ENCODE data around the gene MIPOL1.
A peak's percentile ranks its signal among the peaks of the same experiment; 100 is the strongest.

The MIPOL1 gene

DNA sequence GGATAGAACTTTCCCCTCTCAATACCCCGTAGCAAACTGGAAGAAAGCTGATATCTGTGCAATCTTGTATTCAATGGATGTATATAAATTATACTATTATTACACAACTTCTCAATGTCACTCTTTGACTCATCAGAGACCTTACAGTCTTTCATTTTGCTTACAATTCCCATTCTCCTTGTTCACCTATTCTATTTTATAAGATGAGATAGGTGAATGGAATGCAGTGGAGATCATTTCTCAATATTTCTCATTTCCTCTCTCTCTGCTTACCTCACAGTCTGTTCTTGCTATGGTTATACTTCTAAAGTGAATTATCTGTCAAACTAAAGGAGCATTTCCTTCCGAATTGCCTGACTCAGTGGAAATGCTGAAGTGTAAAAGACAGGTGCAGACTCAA is 382.4 kb downstream of the MIPOL1 start:
- no peak overlapping the region for H3K4me2 ChIP-seq (ENCODE audit: low read length)
- DNase-seq = no peak
- peaks cover 30% of the 10 kb centered on the region for H3K27me3 ChIP-seq (ENCODE audit: insufficient read depth, low read length, poor library complexity)
- no peak overlapping the region for H4K5ac ChIP-seq (ENCODE audit: low read length)
- H3K4me3 ChIP-seq (ENCODE audit: low read length) = no peak overlapping the region
- H3K18ac ChIP-seq (ENCODE audit: low read length) = no peak overlapping the region
- no peaks in the 10 kb centered on the region for H3K4me1 ChIP-seq (ENCODE audit: control insufficient read depth, low read depth, low read length)
- no peak overlapping the region for H2BK120ac ChIP-seq (ENCODE audit: low read depth, low read length)
- no peak overlapping the region for H3K56ac ChIP-seq (ENCODE audit: low read length)
- no peak overlapping the region for H2AK5ac ChIP-seq (ENCODE audit: low read length)
- H2BK15ac ChIP-seq (replicated peaks; ENCODE audit: low read depth) = no peak overlapping the region
- H3K79me2 ChIP-seq (ENCODE audit: control insufficient read depth, insufficient read depth, low read length) = no peaks in the 10 kb centered on the region
- H2BK5ac ChIP-seq (ENCODE audit: low read length) = no peak overlapping the region
- no peaks in the 10 kb centered on the region for H3K36me3 ChIP-seq (ENCODE audit: control insufficient read depth, insufficient read depth, low read length)
- H3K9ac ChIP-seq (ENCODE audit: low read length) = no peak overlapping the region
- no peak overlapping the region for H3K23ac ChIP-seq (ENCODE audit: low read length)
- no peak overlapping the region for H3K4ac ChIP-seq (ENCODE audit: low read depth, low read length)
- no CpG with 5 or more reads among the region's 2 CpGs for WGBS (ENCODE audit: extremely low coverage, insufficient coverage, low lambda C conversion rate)
- no peaks in the 10 kb centered on the region for H3K79me1 ChIP-seq (ENCODE audit: low read length)
- no peak overlapping the region for H4K8ac ChIP-seq (ENCODE audit: low read depth, low read length)
- no peak overlapping the region for H3K27ac ChIP-seq (ENCODE audit: low read depth, low read length)

DNA sequence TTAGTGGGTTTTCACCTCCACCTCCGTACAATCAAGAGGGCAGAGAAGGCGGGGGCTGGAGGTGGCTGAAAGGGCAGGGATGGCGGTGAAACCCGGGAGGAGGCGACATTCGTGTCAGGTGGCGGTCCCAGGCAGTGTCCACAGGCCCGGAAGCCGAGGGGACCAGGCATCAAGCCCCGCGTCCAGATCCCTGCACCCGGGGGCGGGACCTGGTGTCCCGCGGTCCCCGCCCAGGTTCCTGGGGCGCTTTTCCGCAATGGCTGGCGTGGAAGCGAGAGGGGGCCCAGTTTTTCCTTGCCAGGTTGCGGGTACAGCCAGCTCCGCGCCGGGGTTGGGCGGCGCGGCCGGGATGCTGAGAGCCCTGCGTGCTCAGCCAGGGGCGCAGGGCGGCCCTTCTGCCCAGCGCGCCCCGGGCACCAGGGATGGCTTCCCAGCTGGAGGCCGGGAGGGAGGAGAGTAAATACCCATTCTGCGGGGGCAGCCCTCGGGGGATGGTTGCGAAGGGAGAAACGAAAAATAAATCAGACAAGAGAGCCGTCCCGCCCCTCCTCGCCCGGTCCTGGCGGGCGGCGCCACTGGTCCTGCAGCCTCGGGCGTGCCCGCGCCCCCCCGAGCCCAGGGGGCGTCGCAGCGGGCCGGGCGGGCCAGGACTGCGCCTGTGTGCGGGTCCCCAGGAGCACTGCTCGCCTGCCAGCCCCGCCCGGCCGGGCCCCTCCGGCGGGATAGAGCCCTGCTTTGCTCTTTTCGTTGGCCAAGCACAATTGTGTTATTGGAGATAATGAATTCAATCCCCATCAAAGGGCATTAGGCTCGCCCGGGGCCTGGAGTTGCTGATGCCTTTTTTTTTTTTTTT is 385.8 kb downstream of the MIPOL1 start:
- Histone ChIP-seq H3K4me3 (ENCODE audit: low read length) (no peak overlapping the region), H3K79me2 (ENCODE audit: control insufficient read depth, insufficient read depth, low read length) (no peaks in the 10 kb centered on the region), H3K23ac (ENCODE audit: low read length) (no peak overlapping the region), H3K79me1 (ENCODE audit: low read length) (no peaks in the 10 kb centered on the region), H3K9ac (ENCODE audit: low read length) (no peak overlapping the region), H4K5ac (ENCODE audit: low read length) (no peak overlapping the region), H3K56ac (ENCODE audit: low read length) (no peak overlapping the region), H3K27me3 (ENCODE audit: insufficient read depth, low read length, poor library complexity) (peaks cover 40% of the 10 kb centered on the region), H2BK15ac (replicated peaks; ENCODE audit: low read depth) (no peak overlapping the region), H3K4me2 (ENCODE audit: low read length) (peak overlapping the region; percentile 18), H2BK120ac (ENCODE audit: low read depth, low read length) (no peak overlapping the region), H2AK5ac (ENCODE audit: low read length) (no peak overlapping the region), H3K4me1 (ENCODE audit: control insufficient read depth, low read depth, low read length) (no peaks in the 10 kb centered on the region), H3K4ac (ENCODE audit: low read depth, low read length) (no peak overlapping the region), H3K18ac (ENCODE audit: low read length) (no peak overlapping the region), H2BK5ac (ENCODE audit: low read length) (no peak overlapping the region), H3K36me3 (ENCODE audit: control insufficient read depth, insufficient read depth, low read length) (no peaks in the 10 kb centered on the region), H4K8ac (ENCODE audit: low read depth, low read length) (no peak overlapping the region), H3K27ac (ENCODE audit: low read depth, low read length) (no peak overlapping the region)
- WGBS (ENCODE audit: extremely low coverage, insufficient coverage, low lambda C conversion rate) = no CpG with 5 or more reads among the region's 67 CpGs
- DNase-seq = peak; percentile 45

DNA sequence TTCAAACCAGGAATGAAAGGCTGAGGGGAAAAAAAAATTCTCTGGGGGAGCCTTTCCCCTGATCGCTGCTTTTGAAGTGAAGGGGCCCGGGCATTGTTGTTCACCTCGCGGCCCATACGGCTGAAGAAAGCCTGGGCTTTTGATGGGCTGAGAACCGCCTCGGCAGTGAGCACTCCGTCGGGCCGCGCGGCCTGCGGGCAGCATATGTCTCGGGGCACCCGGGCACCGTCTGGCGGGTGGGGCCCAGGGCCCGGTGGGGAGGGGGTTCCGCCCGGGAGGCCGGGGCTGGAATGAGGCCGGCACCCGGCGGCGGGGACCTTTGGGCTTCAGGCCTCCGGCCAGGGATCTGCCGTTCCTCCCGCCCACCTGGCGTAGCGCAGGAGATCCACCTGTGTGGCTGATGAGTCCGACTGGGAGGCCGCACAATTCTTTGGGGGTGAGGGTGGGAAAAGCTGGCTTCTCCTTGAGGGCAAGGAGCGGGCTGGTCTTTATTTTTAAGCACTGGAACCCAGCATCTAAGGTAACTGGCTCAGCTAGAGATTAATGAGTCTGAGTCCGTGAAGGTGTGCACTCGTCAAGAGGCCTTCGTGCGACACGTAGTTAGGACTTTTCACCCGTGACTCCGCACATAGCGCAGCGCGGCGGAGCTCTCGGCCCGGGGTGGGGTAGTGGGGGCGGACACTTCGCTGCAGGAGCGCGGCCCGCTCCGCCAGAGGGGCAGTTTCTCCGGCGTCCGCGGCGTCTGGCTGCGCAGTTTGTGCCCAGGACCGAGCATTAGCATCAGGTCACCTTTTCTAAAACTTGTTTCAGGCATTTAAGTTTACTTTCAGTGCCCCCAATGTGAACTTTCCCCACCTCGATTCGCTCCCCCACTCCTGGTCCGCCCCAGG is 386.7 kb downstream of the MIPOL1 start:
- H3K27me3 ChIP-seq (ENCODE audit: insufficient read depth, low read length, poor library complexity) = peaks cover 40% of the 10 kb centered on the region
- peak overlapping the region; percentile 34 for H3K56ac ChIP-seq (ENCODE audit: low read length)

DNA sequence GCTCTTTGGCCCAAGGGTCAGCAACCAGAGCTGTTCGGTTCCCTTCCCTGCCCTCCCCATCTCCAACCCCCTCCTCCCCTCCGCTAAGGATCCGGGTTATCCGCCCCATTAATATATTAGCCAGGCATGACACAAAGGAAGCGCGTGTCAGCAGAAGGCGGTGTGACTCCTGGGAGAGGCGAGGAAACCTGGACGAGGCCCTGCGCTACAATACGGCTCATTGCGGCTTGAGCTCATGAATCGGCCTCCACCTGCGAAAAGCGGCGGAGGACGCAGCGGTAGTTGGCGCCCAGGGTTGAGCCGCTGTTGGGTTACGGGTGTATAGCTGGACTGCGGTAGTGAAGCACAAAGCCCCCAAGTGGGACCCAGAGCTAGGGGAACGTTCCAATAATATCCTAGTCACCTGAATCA is 387.4 kb downstream of the MIPOL1 start:
- no CpG with 5 or more reads among the region's 23 CpGs for WGBS (ENCODE audit: extremely low coverage, insufficient coverage, low lambda C conversion rate)
- peak overlapping the region; percentile 34 for H3K56ac ChIP-seq (ENCODE audit: low read length)
- no peak overlapping the region for H3K4ac ChIP-seq (ENCODE audit: low read depth, low read length)
- peaks cover 40% of the 10 kb centered on the region for H3K27me3 ChIP-seq (ENCODE audit: insufficient read depth, low read length, poor library complexity)
- H3K4me1 ChIP-seq (ENCODE audit: control insufficient read depth, low read depth, low read length) = peaks cover 2% of the 10 kb centered on the region
- no peak overlapping the region for H2BK15ac ChIP-seq (replicated peaks; ENCODE audit: low read depth)
- H3K79me2 ChIP-seq (ENCODE audit: control insufficient read depth, insufficient read depth, low read length) = no peaks in the 10 kb centered on the region
- no peak overlapping the region for H2AK5ac ChIP-seq (ENCODE audit: low read length)
- H2BK5ac ChIP-seq (ENCODE audit: low read length) = no peak overlapping the region
- H3K36me3 ChIP-seq (ENCODE audit: control insufficient read depth, insufficient read depth, low read length) = no peaks in the 10 kb centered on the region
- no peak overlapping the region for H3K23ac ChIP-seq (ENCODE audit: low read length)
- peak; percentile 53 for DNase-seq
- H2BK120ac ChIP-seq (ENCODE audit: low read depth, low read length) = no peak overlapping the region
- H4K8ac ChIP-seq (ENCODE audit: low read depth, low read length) = no peak overlapping the region
- H3K27ac ChIP-seq (ENCODE audit: low read depth, low read length) = no peak overlapping the region
- no peak overlapping the region for H3K4me3 ChIP-seq (ENCODE audit: low read length)
- H3K79me1 ChIP-seq (ENCODE audit: low read length) = no peaks in the 10 kb centered on the region
- peak overlapping the region; percentile 15 for H3K4me2 ChIP-seq (ENCODE audit: low read length)
- H4K5ac ChIP-seq (ENCODE audit: low read length) = no peak overlapping the region
- no peak overlapping the region for H3K18ac ChIP-seq (ENCODE audit: low read length)
- no peak overlapping the region for H3K9ac ChIP-seq (ENCODE audit: low read length)

More for the DNA sequence above, 386.7 kb downstream of the MIPOL1 start:
- Histone ChIP-seq H3K4me3 (ENCODE audit: low read length) (no peak overlapping the region), H2BK120ac (ENCODE audit: low read depth, low read length) (no peak overlapping the region), H3K9ac (ENCODE audit: low read length) (no peak overlapping the region), H3K18ac (ENCODE audit: low read length) (no peak overlapping the region), H3K36me3 (ENCODE audit: control insufficient read depth, insufficient read depth, low read length) (no peaks in the 10 kb centered on the region), H3K27ac (ENCODE audit: low read depth, low read length) (no peak overlapping the region), H4K8ac (ENCODE audit: low read depth, low read length) (no peak overlapping the region), H2BK5ac (ENCODE audit: low read length) (no peak overlapping the region), H3K23ac (ENCODE audit: low read length) (no peak overlapping the region), H3K4me1 (ENCODE audit: control insufficient read depth, low read depth, low read length) (peaks cover 2% of the 10 kb centered on the region), H2BK15ac (replicated peaks; ENCODE audit: low read depth) (no peak overlapping the region), H2AK5ac (ENCODE audit: low read length) (no peak overlapping the region), H3K4me2 (ENCODE audit: low read length) (peak overlapping the region; percentile 4), H3K79me1 (ENCODE audit: low read length) (no peaks in the 10 kb centered on the region), H3K79me2 (ENCODE audit: control insufficient read depth, insufficient read depth, low read length) (no peaks in the 10 kb centered on the region), H4K5ac (ENCODE audit: low read length) (no peak overlapping the region), H3K4ac (ENCODE audit: low read depth, low read length) (no peak overlapping the region)
- no peak for DNase-seq
- WGBS (ENCODE audit: extremely low coverage, insufficient coverage, low lambda C conversion rate) = no CpG with 5 or more reads among the region's 62 CpGs

DNA sequence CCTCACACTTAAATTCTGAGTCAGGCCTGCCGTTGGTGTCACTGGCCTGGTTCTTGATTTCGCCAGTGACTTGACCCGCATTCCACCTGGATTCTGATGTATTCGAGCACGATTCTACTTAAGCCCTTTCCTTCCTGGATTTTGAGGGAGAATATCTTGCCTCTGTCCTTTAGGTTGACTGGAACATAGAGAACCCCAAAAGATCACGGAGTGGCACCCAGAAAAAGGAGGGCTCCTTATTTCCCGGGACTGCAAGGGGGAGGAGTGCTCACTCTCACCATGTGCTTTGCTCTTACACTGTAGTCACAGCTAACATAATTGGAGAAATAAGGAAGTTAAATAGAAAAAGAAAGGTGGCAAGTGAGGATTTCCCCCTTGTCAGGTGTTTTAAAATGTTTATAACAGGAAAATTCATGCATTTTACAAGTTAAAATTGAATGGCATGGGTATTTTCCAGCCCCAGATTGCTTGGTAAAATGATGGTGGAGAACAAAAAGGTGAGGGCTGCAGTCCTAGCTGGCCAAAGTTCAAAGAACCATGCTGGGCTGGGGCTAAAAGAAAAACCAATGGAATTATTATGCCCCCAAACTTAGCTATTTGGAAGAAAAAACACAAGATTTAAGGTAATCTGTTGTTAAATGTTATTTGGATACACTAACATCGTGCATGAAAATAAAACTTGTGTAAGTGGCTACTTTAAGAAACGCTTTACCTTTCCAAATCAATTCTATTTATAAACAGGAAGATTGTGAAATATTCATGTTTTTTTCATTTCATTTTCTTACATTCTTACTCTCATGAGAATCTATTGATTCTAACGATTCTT is 388.4 kb downstream of the MIPOL1 start:
- Histone ChIP-seq H3K4me1 (ENCODE audit: control insufficient read depth, low read depth, low read length) (peaks cover 2% of the 10 kb centered on the region), H2BK5ac (ENCODE audit: low read length) (no peak overlapping the region), H3K56ac (ENCODE audit: low read length) (no peak overlapping the region), H3K4me2 (ENCODE audit: low read length) (no peak overlapping the region), H4K8ac (ENCODE audit: low read depth, low read length) (no peak overlapping the region), H3K4me3 (ENCODE audit: low read length) (no peak overlapping the region), H3K27ac (ENCODE audit: low read depth, low read length) (no peak overlapping the region), H3K23ac (ENCODE audit: low read length) (no peak overlapping the region), H3K9ac (ENCODE audit: low read length) (no peak overlapping the region), H3K18ac (ENCODE audit: low read length) (no peak overlapping the region), H3K36me3 (ENCODE audit: control insufficient read depth, insufficient read depth, low read length) (no peaks in the 10 kb centered on the region), H3K79me2 (ENCODE audit: control insufficient read depth, insufficient read depth, low read length) (no peaks in the 10 kb centered on the region), H2BK15ac (replicated peaks; ENCODE audit: low read depth) (no peak overlapping the region), H3K79me1 (ENCODE audit: low read length) (no peaks in the 10 kb centered on the region), H3K27me3 (ENCODE audit: insufficient read depth, low read length, poor library complexity) (peaks cover 39% of the 10 kb centered on the region), H2AK5ac (ENCODE audit: low read length) (no peak overlapping the region), H4K5ac (ENCODE audit: low read length) (no peak overlapping the region), H3K4ac (ENCODE audit: low read depth, low read length) (no peak overlapping the region), H2BK120ac (ENCODE audit: low read depth, low read length) (no peak overlapping the region)
- WGBS (ENCODE audit: extremely low coverage, insufficient coverage, low lambda C conversion rate) = no CpG with 5 or more reads among the region's 10 CpGs
- DNase-seq = peak; percentile 51

All from mesendoderm (in vitro differentiated cells).